ENCODE data around the gene TAF4. TPM values are rescaled to one million over a fixed set of nuclear protein-coding genes. Genes with fewer than 3 reads are reported as not detected.

Gene TAF4
- polyA plus RNA-seq, 1 donor from 2014 or later = 10.2 TPM

- H3K9ac ChIP-seq (ENCODE audit: low read length) = no peak overlapping the region
- H2AFZ ChIP-seq (ENCODE audit: low read depth, low read length) = no peak overlapping the region
- H3F3A ChIP-seq (ENCODE audit: insufficient read depth, low read length, poor library complexity, severe bottlenecking) = no peaks in the 10 kb centered on the region
- H3K4me3 ChIP-seq (ENCODE audit: low read length) = no peak overlapping the region
- TF ChIP-seq SMC3 (conservative IDR thresholded peaks at IDR 0.05; ENCODE audit: poor library complexity) (no peak), EZH2 (IDR thresholded peaks at IDR 0.05; ENCODE audit: borderline replicate concordance, insufficient read depth, low read length, poor library complexity, severe bottlenecking) (no peak), EP300 (conservative IDR thresholded peaks at IDR 0.05; ENCODE audit: poor library complexity, severe bottlenecking) (no peak), TAF1 (IDR thresholded peaks at IDR 0.05; ENCODE audit: low read depth) (no peak), POLR2AphosphoS5 (IDR thresholded peaks at IDR 0.05) (no peak), RAD21 (conservative IDR thresholded peaks at IDR 0.05) (no peak), MXI1 (conservative IDR thresholded peaks at IDR 0.05; ENCODE audit: poor library complexity, severe bottlenecking) (no peak), REST (IDR thresholded peaks at IDR 0.05; ENCODE audit: borderline replicate concordance) (no peak)
- TF ChIP-seq, protein P1, sequence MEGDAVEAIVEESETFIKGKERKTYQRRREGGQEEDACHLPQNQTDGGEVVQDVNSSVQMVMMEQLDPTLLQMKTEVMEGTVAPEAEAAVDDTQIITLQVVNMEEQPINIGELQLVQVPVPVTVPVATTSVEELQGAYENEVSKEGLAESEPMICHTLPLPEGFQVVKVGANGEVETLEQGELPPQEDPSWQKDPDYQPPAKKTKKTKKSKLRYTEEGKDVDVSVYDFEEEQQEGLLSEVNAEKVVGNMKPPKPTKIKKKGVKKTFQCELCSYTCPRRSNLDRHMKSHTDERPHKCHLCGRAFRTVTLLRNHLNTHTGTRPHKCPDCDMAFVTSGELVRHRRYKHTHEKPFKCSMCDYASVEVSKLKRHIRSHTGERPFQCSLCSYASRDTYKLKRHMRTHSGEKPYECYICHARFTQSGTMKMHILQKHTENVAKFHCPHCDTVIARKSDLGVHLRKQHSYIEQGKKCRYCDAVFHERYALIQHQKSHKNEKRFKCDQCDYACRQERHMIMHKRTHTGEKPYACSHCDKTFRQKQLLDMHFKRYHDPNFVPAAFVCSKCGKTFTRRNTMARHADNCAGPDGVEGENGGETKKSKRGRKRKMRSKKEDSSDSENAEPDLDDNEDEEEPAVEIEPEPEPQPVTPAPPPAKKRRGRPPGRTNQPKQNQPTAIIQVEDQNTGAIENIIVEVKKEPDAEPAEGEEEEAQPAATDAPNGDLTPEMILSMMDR (IDR thresholded peaks at IDR 0.05; ENCODE audit: poor library complexity, severe bottlenecking) = no peak
- H3K27ac ChIP-seq (ENCODE audit: low read length) = no peak overlapping the region
- H3K27me3 ChIP-seq (ENCODE audit: insufficient read depth, low read depth, low read length) = no peaks in the 10 kb centered on the region
- no peaks in the 10 kb centered on the region for H3K9me3 ChIP-seq (ENCODE audit: low read length)
- H3K9me2 ChIP-seq (ENCODE audit: insufficient read depth, low read length) = no peaks in the 10 kb centered on the region
- H3K4me2 ChIP-seq (ENCODE audit: low read length) = no peak overlapping the region
- peaks cover 21% of the 10 kb centered on the region for H3K36me3 ChIP-seq (ENCODE audit: insufficient read depth, low read length)
- no peaks in the 10 kb centered on the region for H4K20me1 ChIP-seq (ENCODE audit: insufficient read depth)
- no peaks in the 10 kb centered on the region for H3K79me2 ChIP-seq (replicated peaks; ENCODE audit: insufficient read depth, low read length)
Observed at GRCh38 chr20:62004614-62005013, 61.1 kb downstream of the TAF4 start.

DNA sequence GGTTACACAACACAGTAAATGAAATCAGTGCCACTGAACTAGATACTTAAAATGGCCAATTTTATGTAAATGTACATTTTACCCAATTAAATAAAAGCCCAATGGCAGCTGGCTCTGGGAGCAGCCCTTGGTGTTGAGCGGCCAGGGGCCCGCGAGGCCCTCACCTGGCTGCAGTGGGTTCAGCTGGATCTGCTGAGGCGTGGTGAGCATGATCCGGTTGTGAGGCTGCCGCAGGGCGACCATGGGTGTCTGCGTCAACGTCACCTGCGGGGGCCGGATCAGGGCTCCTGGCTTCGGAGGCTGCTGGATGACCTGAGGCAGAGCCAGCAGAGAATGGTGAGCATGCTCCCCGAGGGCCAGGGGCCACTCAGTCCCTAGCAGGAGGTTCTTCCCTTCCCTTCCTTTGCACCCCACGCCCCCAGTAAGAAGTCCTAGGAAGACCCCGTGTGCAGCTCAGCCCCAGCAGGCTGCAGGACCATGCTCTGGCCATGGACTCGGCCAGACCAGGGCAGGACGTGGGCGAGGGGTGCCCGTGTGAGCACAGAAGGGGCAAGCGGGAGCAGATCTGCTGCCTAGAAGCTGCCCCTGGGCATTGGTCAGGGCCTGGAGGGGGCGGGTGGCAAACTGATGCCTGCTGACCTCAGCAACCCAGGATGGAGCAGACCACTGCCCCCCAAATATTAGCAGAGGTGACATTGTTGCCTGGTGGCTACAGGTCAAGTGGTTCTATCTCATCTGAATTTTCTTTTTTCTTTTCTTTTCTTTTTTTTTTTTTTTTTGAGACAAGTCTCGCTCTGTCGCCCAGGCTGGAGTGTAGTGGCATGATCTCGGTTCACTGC, 61.9 kb downstream of the TAF4 start:
- H3K79me2 ChIP-seq (replicated peaks; ENCODE audit: insufficient read depth, low read length) = no peaks in the 10 kb centered on the region
- no peaks in the 10 kb centered on the region for H3K9me2 ChIP-seq (ENCODE audit: insufficient read depth, low read length)
- H3K4me3 ChIP-seq (ENCODE audit: low read length) = no peak overlapping the region
- H3K4me2 ChIP-seq (ENCODE audit: low read length) = no peak overlapping the region
- peaks cover 21% of the 10 kb centered on the region for H3K36me3 ChIP-seq (ENCODE audit: insufficient read depth, low read length)
- TF ChIP-seq, protein P1 (IDR thresholded peaks at IDR 0.05; ENCODE audit: poor library complexity, severe bottlenecking) = no peak
- no peak for TF ChIP-seq EZH2 (IDR thresholded peaks at IDR 0.05; ENCODE audit: borderline replicate concordance, insufficient read depth, low read length, poor library complexity, severe bottlenecking)
- no peak for TF ChIP-seq MXI1 (conservative IDR thresholded peaks at IDR 0.05; ENCODE audit: poor library complexity, severe bottlenecking)
- H3K27me3 ChIP-seq (ENCODE audit: insufficient read depth, low read depth, low read length) = no peaks in the 10 kb centered on the region
- no peak overlapping the region for H3K27ac ChIP-seq (ENCODE audit: low read length)
- H3F3A ChIP-seq (ENCODE audit: insufficient read depth, low read length, poor library complexity, severe bottlenecking) = no peaks in the 10 kb centered on the region
- no peaks in the 10 kb centered on the region for H3K9me3 ChIP-seq (ENCODE audit: low read length)
- H4K20me1 ChIP-seq (ENCODE audit: insufficient read depth) = no peaks in the 10 kb centered on the region
- H2AFZ ChIP-seq (ENCODE audit: low read depth, low read length) = no peak overlapping the region
- H3K9ac ChIP-seq (ENCODE audit: low read length) = no peak overlapping the region
